ENCODE data around the gene RPAP3.

The RPAP3 gene

GRCh38 chr12:47745485-47746041 lies 39.7 kb upstream of the RPAP3 start:
- Histone ChIP-seq H3K27me3 (ENCODE audit: insufficient read depth, low read depth, severe bottlenecking) (peaks cover 4% of the 10 kb centered on the region), H3K27ac (no peak overlapping the region), H3K9me3 (ENCODE audit: severe bottlenecking) (no peaks in the 10 kb centered on the region), H3K36me3 (no peaks in the 10 kb centered on the region), H3K4me3 (ENCODE audit: low read depth, low read length) (no peak overlapping the region)
- TF ChIP-seq, protein P1, sequence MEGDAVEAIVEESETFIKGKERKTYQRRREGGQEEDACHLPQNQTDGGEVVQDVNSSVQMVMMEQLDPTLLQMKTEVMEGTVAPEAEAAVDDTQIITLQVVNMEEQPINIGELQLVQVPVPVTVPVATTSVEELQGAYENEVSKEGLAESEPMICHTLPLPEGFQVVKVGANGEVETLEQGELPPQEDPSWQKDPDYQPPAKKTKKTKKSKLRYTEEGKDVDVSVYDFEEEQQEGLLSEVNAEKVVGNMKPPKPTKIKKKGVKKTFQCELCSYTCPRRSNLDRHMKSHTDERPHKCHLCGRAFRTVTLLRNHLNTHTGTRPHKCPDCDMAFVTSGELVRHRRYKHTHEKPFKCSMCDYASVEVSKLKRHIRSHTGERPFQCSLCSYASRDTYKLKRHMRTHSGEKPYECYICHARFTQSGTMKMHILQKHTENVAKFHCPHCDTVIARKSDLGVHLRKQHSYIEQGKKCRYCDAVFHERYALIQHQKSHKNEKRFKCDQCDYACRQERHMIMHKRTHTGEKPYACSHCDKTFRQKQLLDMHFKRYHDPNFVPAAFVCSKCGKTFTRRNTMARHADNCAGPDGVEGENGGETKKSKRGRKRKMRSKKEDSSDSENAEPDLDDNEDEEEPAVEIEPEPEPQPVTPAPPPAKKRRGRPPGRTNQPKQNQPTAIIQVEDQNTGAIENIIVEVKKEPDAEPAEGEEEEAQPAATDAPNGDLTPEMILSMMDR (IDR thresholded peaks at IDR 0.05; ENCODE audit: low read depth, low read length), result no peak
- no peak for DNase-seq

- H3K27me3 ChIP-seq (ENCODE audit: insufficient read depth, low read depth, severe bottlenecking), result peaks cover 4% of the 10 kb centered on the region
- no peaks in the 10 kb centered on the region for H3K36me3 ChIP-seq
- no peak overlapping the region for H3K27ac ChIP-seq
- no peak for DNase-seq
- no peak overlapping the region for H3K4me3 ChIP-seq (ENCODE audit: low read depth, low read length)
- H3K9me3 ChIP-seq (ENCODE audit: severe bottlenecking), result no peaks in the 10 kb centered on the region
- TF ChIP-seq, protein P1 (IDR thresholded peaks at IDR 0.05; ENCODE audit: low read depth, low read length), result no peak
These were observed 39.1 kb upstream of the RPAP3 start for GRCh38 chr12:47744778-47745436.

DNA sequence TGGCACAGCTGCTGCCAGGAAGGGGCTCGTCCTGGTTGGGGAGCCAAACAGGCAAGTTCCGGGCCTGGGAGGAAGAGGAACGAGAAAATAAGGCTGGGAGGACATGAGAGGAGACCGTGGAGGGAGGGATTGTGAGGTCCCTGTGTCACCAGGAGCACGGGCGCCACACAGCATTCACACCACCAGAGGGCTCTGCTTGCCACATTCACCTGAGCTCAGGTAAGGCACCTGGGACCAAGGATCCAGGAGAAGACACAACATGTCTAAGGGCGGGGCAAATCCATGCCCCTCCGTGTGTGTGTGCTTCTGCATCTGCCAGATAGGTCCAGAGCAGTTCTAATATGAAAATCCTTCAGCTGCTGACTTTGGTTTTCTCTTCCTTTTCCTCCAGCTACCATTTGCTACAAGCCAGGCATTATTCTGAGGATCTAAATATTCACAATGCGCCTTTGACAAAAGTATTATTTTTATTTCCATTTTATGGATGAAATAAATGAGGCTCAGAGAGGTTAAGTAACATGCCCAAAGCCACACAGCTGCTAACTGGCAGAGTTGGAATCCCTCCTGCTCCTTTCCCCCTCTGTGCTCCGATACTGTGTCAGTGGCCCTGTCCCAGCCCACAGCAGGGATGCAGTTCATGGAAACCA lies 38.3 kb upstream of the RPAP3 start:
- H3K27me3 ChIP-seq (ENCODE audit: insufficient read depth, low read depth, severe bottlenecking), result peaks cover 4% of the 10 kb centered on the region
- DNase-seq, result peak; percentile 71
- no peaks in the 10 kb centered on the region for H3K36me3 ChIP-seq
- H3K4me3 ChIP-seq (ENCODE audit: low read depth, low read length), result no peak overlapping the region
- TF ChIP-seq, protein P1 (IDR thresholded peaks at IDR 0.05; ENCODE audit: low read depth, low read length), result peak; percentile 93
- H3K27ac ChIP-seq, result no peak overlapping the region
- no peaks in the 10 kb centered on the region for H3K9me3 ChIP-seq (ENCODE audit: severe bottlenecking)

GRCh38 chr12:47743311-47743860 lies 37.6 kb upstream of the RPAP3 start:
- TF ChIP-seq, protein P1 (IDR thresholded peaks at IDR 0.05; ENCODE audit: low read depth, low read length), result no peak
- Histone ChIP-seq H3K9me3 (ENCODE audit: severe bottlenecking) (no peaks in the 10 kb centered on the region), H3K27ac (no peak overlapping the region), H3K27me3 (ENCODE audit: insufficient read depth, low read depth, severe bottlenecking) (peaks cover 4% of the 10 kb centered on the region), H3K4me3 (ENCODE audit: low read depth, low read length) (no peak overlapping the region), H3K36me3 (no peaks in the 10 kb centered on the region)
- DNase-seq, result no peak

- no peaks in the 10 kb centered on the region for H3K36me3 ChIP-seq
- no peak overlapping the region for H3K27ac ChIP-seq
- peaks cover 4% of the 10 kb centered on the region for H3K27me3 ChIP-seq (ENCODE audit: insufficient read depth, low read depth, severe bottlenecking)
- DNase-seq, result peak; percentile 65
- H3K4me3 ChIP-seq (ENCODE audit: low read depth, low read length), result no peak overlapping the region
- H3K9me3 ChIP-seq (ENCODE audit: severe bottlenecking), result no peaks in the 10 kb centered on the region
- TF ChIP-seq, protein P1 (IDR thresholded peaks at IDR 0.05; ENCODE audit: low read depth, low read length), result peak; percentile 94
These were observed 36.5 kb upstream of the RPAP3 start for GRCh38 chr12:47742253-47742825.

Data from WERI-Rb-1 (cell line).